OCI-LY3 (cell line): ENCODE results near the gene EWSR1.

Experiments
- H2AFZ ChIP-seq: fragments of 200-600, 300-600 bp; shearing (Covaris generic); 2 replicates; pipeline ENCODE4 v1.6.0; 2014; ENCODE audit warnings: antibody characterized with exemption, low read depth, low read length
- H3K27ac ChIP-seq: fragments of 200-600, 300-600 bp; sonication (generic); 2 replicates; pipeline ENCODE4 v1.5.1; 2014; ENCODE audit warnings: mild to moderate bottlenecking, low read length, moderate library complexity, mixed read lengths
- H3K27me3 ChIP-seq: fragments of 200-600, 300-600 bp; sonication (generic); 2 replicates; pipeline ENCODE4 v1.6.1; 2014; ENCODE audit warnings: low read depth, low read length, mixed read lengths
- H3K36me3 ChIP-seq: fragments of 200-600, 300-600 bp; sonication (generic); replicated peaks from 2 replicates; pipeline ENCODE3; 2014; ENCODE audit warnings: low read depth, low read length, mixed read lengths
- H3K4me1 ChIP-seq: fragments of 300-600, 200-600 bp; sonication (generic); 2 replicates; pipeline ENCODE4 v1.6.1; 2014; ENCODE audit warnings: low read length, mixed read lengths
- H3K4me2 ChIP-seq: fragments of 200-600, 300-600 bp; sonication (generic); 2 replicates; pipeline ENCODE4 v1.6.1; 2014; ENCODE audit warnings: low read length, mixed read lengths
- H3K4me3 ChIP-seq: fragments of 300-600, 200-600 bp; sonication (generic); 2 replicates; pipeline ENCODE4 v1.5.1; 2014; ENCODE audit warnings: antibody characterized with exemption, mild to moderate bottlenecking, low read length, moderate library complexity
- H3K79me2 ChIP-seq: fragments of 300-600, 200-600 bp; shearing (Covaris generic); 2 replicates; pipeline ENCODE4 v1.6.1; 2014; ENCODE audit warnings: mild to moderate bottlenecking, low read length, mixed read lengths
- H3K9ac ChIP-seq: fragments of 300-600, 200-600 bp; shearing (Covaris generic); 2 replicates; pipeline ENCODE4 v1.6.0; 2014; ENCODE audit warnings: mild to moderate bottlenecking, low read length, moderate library complexity
- H3K9me3 ChIP-seq: fragments of 200-600, 300-600 bp; shearing (Covaris generic); 2 replicates; pipeline ENCODE4 v1.6.1; 2014; ENCODE audit warnings: low read length, mixed read lengths; ENCODE audit not compliant: insufficient read depth
- H4K20me1 ChIP-seq: fragments of 200-600, 300-600 bp; sonication (generic); 2 replicates; pipeline ENCODE4 v1.6.1; 2016; ENCODE audit warnings: low read length, mixed read lengths; ENCODE audit not compliant: insufficient read depth
- CTCF ChIP-seq: fragments of 200-600, 300-600 bp; sonication (generic); IDR thresholded peaks from 2 replicates; pipeline ENCODE4 v1.5.1; 2014; ENCODE audit warnings: antibody characterized with exemption, low read length, low read depth
- EZH2phosphoT487 ChIP-seq: fragments of 200-600 bp; shearing (Covaris generic); IDR thresholded peaks from 2 replicates; pipeline ENCODE4 v1.6.1; 2018; ENCODE audit warnings: antibody characterized with exemption, mixed run types, low read depth

The EWSR1 gene

GRCh38 chr22:29314537-29315285 is 46.6 kb downstream of the EWSR1 start:
- H2AFZ ChIP-seq, result no peak overlapping the region

GRCh38 chr22:29315286-29316140 is 47.4 kb downstream of the EWSR1 start, which contains the start of gene RASL10A:
RASL10A (minus strand) TSS chr22:29315697; CDS start chr22:29315246, 451 bp downstream.
- Histone ChIP-seq H3K4me1 (no peaks in the 10 kb centered on the region), H3K9me3 (no peaks in the 10 kb centered on the region), H3K27ac (no peak within 1 kb of the TSS), H3K36me3 (no peaks in the 10 kb centered on the region), H4K20me1 (no peaks in the 10 kb centered on the region), H3K9ac (no peak within 1 kb of the TSS), H2AFZ (no peak within 1 kb of the TSS), H3K4me2 (no peak within 1 kb of the TSS), H3K79me2 (no peaks in the 10 kb centered on the region), H3K4me3 (no peak within 1 kb of the TSS), H3K27me3 (no peaks in the 10 kb centered on the region)
- TF ChIP-seq EZH2phosphoT487, result no peak
- TF ChIP-seq CTCF, result no peak

More at GRCh38 chr22:29314537-29315285, 46.6 kb downstream of the EWSR1 start:
- H3K27ac ChIP-seq, result no peak overlapping the region
- no peaks in the 10 kb centered on the region for H3K36me3 ChIP-seq
- H3K4me1 ChIP-seq, result no peaks in the 10 kb centered on the region
- no peaks in the 10 kb centered on the region for H3K9me3 ChIP-seq
- H3K79me2 ChIP-seq, result no peaks in the 10 kb centered on the region
- H4K20me1 ChIP-seq, result no peaks in the 10 kb centered on the region
- H3K4me2 ChIP-seq, result no peak overlapping the region
- no peaks in the 10 kb centered on the region for H3K27me3 ChIP-seq
- TF ChIP-seq CTCF (no peak), EZH2phosphoT487 (no peak)
- H3K4me3 ChIP-seq, result no peak overlapping the region
- no peak overlapping the region for H3K9ac ChIP-seq

- no peaks in the 10 kb centered on the region for H4K20me1 ChIP-seq
- H3K4me1 ChIP-seq, result no peaks in the 10 kb centered on the region
- no peaks in the 10 kb centered on the region for H3K36me3 ChIP-seq
- no peaks in the 10 kb centered on the region for H3K79me2 ChIP-seq
- H3K4me3 ChIP-seq, result no peak overlapping the region
- no peak overlapping the region for H3K27ac ChIP-seq
- no peaks in the 10 kb centered on the region for H3K9me3 ChIP-seq
- H2AFZ ChIP-seq, result no peak overlapping the region
- no peaks in the 10 kb centered on the region for H3K27me3 ChIP-seq
- TF ChIP-seq EZH2phosphoT487 (no peak), CTCF (no peak)
- H3K9ac ChIP-seq, result no peak overlapping the region
- H3K4me2 ChIP-seq, result no peak overlapping the region
These were observed 48.2 kb downstream of the EWSR1 start for GRCh38 chr22:29316141-29316828.
